GM12875 (cell line): ENCODE measurements around the gene CABP4.

Experiments used
- H3K4me3 ChIP-seq: one replicate; pipeline ENCODE4 v1.5.1; 2011; ENCODE audit warnings: low read depth, low read length, control low read depth
- CTCF ChIP-seq: IDR thresholded peaks from 2 replicates; pipeline ENCODE4 v1.5.1; 2011; ENCODE audit warnings: low read depth, mild to moderate bottlenecking, control low read depth, inconsistent platforms, low read length, moderate library complexity, borderline replicate concordance; ENCODE audit not compliant: insufficient read depth

CABP4 gene

DNA sequence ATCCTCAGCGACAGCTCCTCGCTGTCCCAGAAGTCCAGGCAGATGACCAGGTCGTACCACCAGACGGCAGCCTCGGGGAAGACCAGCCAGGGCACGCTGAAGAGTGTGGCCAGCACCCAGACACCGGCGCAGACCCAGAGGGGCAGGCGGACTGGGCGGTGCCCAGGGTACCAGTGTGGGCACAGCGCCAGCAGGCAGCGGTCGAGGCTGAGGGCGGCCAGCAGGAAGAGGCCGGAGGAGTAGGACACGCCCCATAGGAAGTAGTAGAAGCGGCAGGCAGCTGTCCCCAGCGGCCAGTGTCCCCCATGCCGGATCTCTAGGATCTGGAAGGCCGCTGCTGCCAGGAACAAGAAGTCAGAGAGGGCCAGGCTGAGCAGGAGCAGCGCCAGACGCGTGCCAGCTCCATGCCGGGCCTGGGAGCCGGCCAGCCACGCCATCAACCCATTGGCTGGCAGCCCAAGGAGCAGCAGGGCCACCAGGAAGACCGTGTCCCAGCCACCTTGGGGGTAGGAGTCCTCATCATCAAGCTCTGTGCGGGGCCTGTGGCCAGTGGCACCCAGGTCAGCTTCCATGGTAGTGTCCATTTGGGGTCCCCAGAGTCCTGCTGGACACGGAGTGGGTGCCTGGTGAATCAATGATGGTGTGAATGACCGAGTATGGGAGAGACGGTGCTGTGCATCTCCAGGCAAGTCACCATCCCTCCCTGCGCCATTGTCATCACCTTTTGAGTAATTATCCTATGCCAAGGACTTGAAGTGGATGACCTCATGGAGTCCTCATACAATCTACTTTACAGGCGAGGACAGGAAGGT is 2.8 kb upstream of the CABP4 start, which contains the start of gene GPR152:
Gene GPR152, minus strand, starts transcription at position 589 of the 812 bp plus-strand sequence. Its CDS starts 5 bp downstream, at position 584.
- no peak for TF ChIP-seq CTCF
- no peak within 1 kb of the TSS for H3K4me3 ChIP-seq

DNA sequence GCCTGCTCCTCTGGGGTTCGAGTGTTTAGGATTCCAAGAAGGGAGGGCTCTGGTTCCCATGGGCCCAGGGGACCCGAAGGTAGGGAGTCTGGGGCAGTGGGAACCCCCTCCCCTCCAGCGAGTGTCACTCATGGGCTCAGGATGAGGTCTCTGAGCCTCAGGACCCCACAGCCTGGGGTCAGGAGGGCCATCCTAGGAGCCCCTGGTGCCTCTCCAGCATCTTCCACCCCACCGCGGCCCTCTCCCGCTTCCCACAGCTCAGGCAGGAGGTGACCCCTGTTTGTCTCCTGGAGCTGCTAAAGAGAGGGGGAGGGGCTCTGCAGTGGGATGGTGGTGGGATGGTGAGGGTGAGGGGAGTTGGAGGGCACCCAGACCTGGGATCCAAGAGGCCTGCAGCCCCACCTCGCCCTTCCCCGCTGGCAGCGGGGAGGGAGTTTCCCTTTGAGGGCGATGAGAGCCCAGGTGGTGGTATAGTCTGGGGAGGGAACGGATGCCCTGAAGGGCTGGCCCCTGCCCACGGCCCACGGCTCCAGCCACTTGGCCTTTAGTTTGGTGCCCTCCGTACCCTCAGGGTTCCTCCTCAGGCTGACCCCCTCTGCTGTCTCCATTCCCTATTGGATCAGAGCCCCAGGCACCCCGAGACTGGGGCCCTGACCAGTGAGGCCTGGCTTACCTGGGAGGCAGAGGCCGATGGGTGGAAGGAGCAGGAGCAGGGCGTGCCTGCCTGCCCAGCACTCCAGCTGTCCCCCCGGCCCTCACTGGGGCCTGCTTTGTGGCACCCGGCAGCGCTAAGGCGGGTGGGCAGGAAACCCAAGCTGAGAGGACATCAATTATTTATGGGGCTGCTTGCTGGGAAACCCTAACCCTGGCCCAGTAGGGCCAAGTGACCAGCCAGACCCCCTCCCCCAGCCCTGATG is 1.1 kb upstream of the CABP4 start:
- no peak overlapping the region for H3K4me3 ChIP-seq
- TF ChIP-seq CTCF: no peak

GRCh38 chr11:67456068-67456705 is 1.0 kb downstream of the CABP4 start:
- no peak for TF ChIP-seq CTCF
- H3K4me3 ChIP-seq: no peak overlapping the region

DNA sequence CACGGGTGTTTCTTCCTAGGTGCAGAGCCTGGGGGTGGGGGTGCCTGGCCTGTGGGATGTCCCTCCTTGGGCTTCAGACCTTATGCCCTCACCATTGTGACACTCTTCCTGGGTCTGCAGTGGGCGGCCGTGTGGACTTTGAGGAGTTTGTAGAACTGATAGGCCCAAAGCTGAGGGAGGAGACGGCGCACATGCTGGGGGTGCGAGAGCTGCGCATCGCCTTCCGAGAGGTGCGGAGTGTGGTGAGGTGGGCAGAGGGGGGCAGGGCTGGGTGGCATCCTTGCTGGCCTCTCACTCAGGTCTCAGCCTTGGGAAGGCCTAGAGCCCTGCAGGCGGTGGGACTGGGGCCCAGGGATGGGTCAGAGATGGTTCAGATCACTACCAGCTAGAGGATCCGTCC is 2.3 kb downstream of the CABP4 start:
- H3K4me3 ChIP-seq: no peak overlapping the region
- TF ChIP-seq CTCF: no peak

- TF ChIP-seq CTCF: no peak
- H3K4me3 ChIP-seq: no peak overlapping the region
These were observed 3.1 kb downstream of the CABP4 start for GRCh38 chr11:67458266-67458665.

DNA sequence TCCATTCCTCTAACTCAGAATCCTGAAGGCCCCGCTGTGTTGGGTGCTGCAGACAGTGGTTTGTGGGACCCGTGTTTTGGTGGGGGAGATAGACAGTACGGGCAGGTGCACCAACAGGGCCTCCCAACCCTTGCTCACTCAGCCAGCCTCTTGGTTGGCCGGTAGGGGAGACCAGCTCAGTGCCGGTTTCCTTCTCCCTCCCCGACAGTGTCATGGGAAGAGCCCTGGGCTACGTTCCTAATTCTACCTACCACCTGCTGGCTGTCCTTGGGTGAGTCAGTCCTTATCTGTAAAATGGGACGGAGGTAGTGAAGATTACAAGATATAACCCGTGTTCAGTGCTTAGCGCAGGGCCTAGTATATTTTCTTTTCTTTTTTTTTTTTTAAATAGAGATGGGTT is 8.0 kb downstream of the CABP4 start:
- TF ChIP-seq CTCF: no peak
- no peak overlapping the region for H3K4me3 ChIP-seq
